ENCODE results near the gene SLC39A1. TPM values are rescaled to one million over a fixed set of nuclear protein-coding genes. Genes with fewer than 3 reads are reported as not detected.

The SLC39A1 gene
- total RNA-seq, 1 experiment from 2014 or later = 158 TPM

- DNase-seq (ENCODE audit: low read depth, low spot score) = no peak
- BruUV-seq (replicated peaks) = no TSS peak
- no peak for TF ChIP-seq REST (IDR thresholded peaks at IDR 0.05; ENCODE audit: insufficient read depth in 1 of 2, low read depth in 2 of 2, low read length in 1 of 2)
- no peak for TF ChIP-seq SIN3A (IDR thresholded peaks at IDR 0.05; ENCODE audit: borderline replicate concordance, insufficient read depth, low read depth, low read length)
- no peak for TF ChIP-seq TCF7L2 (IDR thresholded peaks at IDR 0.05; ENCODE audit: low read depth, low read length)
- no peak for TF ChIP-seq POLR2AphosphoS5 (IDR thresholded peaks at IDR 0.05; ENCODE audit: low read depth, low read length)
- no peak for TF ChIP-seq CTCF (IDR thresholded peaks at IDR 0.05)
- H3K4me1 ChIP-seq (ENCODE audit: control insufficient read depth, insufficient read depth, low read length) = no peaks in the 10 kb centered on the region
- no peak overlapping the region for H3K4me3 ChIP-seq (ENCODE audit: low read depth in 2 of 2, low read length in 2 of 2)
- intact Hi-C loops (cut with micrococcal nuclease; ENCODE audit: unreplicated experiment) = no loop called here
- H3K9me3 ChIP-seq (ENCODE audit: control insufficient read depth, insufficient read depth, low read depth, low read length) = no peaks in the 10 kb centered on the region
- ATAC-seq = 0 out of 2 replicates have a peak, but pooled peaks have one; percentile 5
- POLR2A ChIA-PET = interaction anchor here (0.6 kb wide), 1 partner anchor 55 kb away, joined by 5 read pairs; no protein-coding TSS in a partner anchor
- H3K27ac ChIP-seq (ENCODE audit: low read length) = no peak overlapping the region
- in situ Hi-C loops (cut with HindIII; ENCODE audit: low pct_unique_long_range_greater_than_20kb, low sequenced_read_pairs) = no loop called here
- CTCF ChIA-PET = interaction anchor here (0.6 kb wide), 1 partner anchor 42 kb away, joined by 3 read pairs; no protein-coding TSS in a partner anchor
- H3K27me3 ChIP-seq (ENCODE audit: control insufficient read depth, insufficient read depth, low read length) = no peaks in the 10 kb centered on the region
- 0 out of 2 replicates have a peak, but pooled peaks cover 6% of the 10 kb centered on the region for H3K36me3 ChIP-seq (ENCODE audit: control insufficient read depth, insufficient read depth, low read length)
Observed at GRCh38 chr1:153932156-153933131, 30.9 kb downstream of the SLC39A1 start.

- intact Hi-C loops (cut with micrococcal nuclease; ENCODE audit: unreplicated experiment) = no loop called here
- no peak for TF ChIP-seq REST (IDR thresholded peaks at IDR 0.05; ENCODE audit: insufficient read depth in 1 of 2, low read depth in 2 of 2, low read length in 1 of 2)
- no peak for TF ChIP-seq POLR2AphosphoS5 (IDR thresholded peaks at IDR 0.05; ENCODE audit: low read depth, low read length)
- TF ChIP-seq SIN3A (IDR thresholded peaks at IDR 0.05; ENCODE audit: borderline replicate concordance, insufficient read depth, low read depth, low read length) = no peak
- TF ChIP-seq CTCF (IDR thresholded peaks at IDR 0.05) = no peak
- no peak for TF ChIP-seq TCF7L2 (IDR thresholded peaks at IDR 0.05; ENCODE audit: low read depth, low read length)
- H3K9me3 ChIP-seq (ENCODE audit: control insufficient read depth, insufficient read depth, low read depth, low read length) = no peaks in the 10 kb centered on the region
- H3K27me3 ChIP-seq (ENCODE audit: control insufficient read depth, insufficient read depth, low read length) = no peaks in the 10 kb centered on the region
- no peaks in the 10 kb centered on the region for H3K4me1 ChIP-seq (ENCODE audit: control insufficient read depth, insufficient read depth, low read length)
- DNase-seq (ENCODE audit: low read depth, low spot score) (no peak), ATAC-seq (no peak)
- POLR2A ChIA-PET = interaction anchor here (0.5 to 0.6 kb wide), 3 partner anchors 13 to 69 kb away, joined by 5 to 7 read pairs (median 6); no protein-coding TSS in a partner anchor
- in situ Hi-C loops (cut with HindIII; ENCODE audit: low pct_unique_long_range_greater_than_20kb, low sequenced_read_pairs) = no loop called here
- no TSS peak for BruUV-seq (replicated peaks)
- no peak overlapping the region for H3K27ac ChIP-seq (ENCODE audit: low read length)
- no peaks in the 10 kb centered on the region for H3K36me3 ChIP-seq (ENCODE audit: control insufficient read depth, insufficient read depth, low read length)
- CTCF ChIA-PET = no interaction called here
- H3K4me3 ChIP-seq (ENCODE audit: low read depth in 2 of 2, low read length in 2 of 2) = no peak overlapping the region
Observed at GRCh38 chr1:153929981-153930948, 33.1 kb downstream of the SLC39A1 start.
